ENCODE data around the gene MROH9. TPM values are rescaled to one million over a fixed set of nuclear protein-coding genes. Genes with fewer than 3 reads are reported as not detected.
"Not testable (repeated sequence)": the region's sequence is repeated elsewhere in the genome, so short reads cannot be mapped to it uniquely, and the experiment has no call there.

Gene MROH9, protein sequence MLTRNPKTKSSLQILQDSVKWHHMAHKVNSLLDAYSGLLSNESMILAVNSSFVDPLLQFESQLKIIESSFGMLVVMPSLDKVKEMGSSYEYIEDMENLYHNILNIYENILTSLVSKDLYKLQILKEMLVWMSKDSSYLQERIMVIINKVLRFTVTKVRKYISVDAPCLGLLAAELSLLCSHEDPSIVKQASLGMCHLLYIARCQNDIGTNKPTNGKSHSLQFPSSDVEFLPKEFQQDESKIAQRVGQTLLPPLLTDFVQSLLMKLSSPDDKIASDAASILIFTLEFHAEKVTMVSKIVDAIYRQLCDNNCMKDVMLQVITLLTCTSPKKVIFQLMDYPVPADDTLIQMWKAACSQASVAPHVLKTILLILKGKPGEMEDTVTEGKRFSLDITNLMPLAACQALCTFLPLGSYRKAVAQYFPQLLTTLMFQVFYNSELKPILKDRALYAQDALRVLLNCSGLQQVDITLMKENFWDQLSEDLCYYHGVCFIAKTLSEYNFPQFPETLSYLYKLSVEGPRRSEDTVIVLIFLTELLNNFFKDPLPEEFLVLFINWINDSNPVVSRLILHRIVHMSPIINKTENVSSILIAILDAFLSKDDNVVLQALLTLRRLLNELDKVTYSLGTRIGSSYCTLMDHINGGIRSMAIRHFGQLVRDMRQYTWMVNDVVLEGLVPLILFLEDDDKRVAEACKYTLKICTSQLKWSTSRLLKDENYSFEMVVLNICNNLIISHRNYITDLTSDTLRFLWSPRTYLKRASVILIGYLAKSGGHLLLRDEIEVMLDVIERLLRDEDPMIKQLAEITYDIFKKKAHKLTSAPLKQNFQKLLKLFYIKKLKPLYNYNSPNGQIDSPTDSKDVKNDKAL
- not detected in 2 replicates for total RNA-seq

DNA sequence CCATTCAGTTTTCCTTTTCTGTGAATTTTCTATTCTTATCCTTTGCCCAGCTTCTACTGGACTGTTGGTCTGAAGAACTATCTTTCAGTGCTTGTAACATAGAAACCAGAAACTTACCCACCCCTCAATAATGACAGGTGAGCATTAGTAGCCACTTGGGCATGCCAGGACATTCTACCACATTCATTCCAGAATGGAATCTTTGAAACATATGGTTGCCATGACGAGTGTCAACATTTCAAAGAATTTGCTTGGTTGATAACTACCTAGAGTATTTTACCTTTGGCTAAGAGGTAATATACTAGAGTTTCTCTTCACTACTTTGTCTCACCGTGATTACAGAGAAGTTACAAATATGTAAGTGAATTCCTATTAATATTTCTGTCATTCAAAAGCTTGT lies at the start of gene MROH9:
TSS of gene MROH9 (plus strand) at position 304 of the 400 bp plus-strand sequence. CDS start 10,023 bp downstream, outside the sequence.
- Mint-ChIP-seq H3K9me3 (no peaks in the 10 kb centered on the region), H3K27ac (no peak within 1 kb of the TSS), H3K36me3 (ENCODE audit: low read depth) (no peaks in the 10 kb centered on the region), H3K27me3 (ENCODE audit: insufficient read depth) (peaks cover 2% of the 10 kb centered on the region), H3K4me1 (ENCODE audit: low read depth) (no peaks in the 10 kb centered on the region), H3K4me3 (no peak within 1 kb of the TSS)
- intact Hi-C loops (cut with micrococcal nuclease) = no loop called here
- DNase-seq (ENCODE audit: low spot score) = no peak

DNA sequence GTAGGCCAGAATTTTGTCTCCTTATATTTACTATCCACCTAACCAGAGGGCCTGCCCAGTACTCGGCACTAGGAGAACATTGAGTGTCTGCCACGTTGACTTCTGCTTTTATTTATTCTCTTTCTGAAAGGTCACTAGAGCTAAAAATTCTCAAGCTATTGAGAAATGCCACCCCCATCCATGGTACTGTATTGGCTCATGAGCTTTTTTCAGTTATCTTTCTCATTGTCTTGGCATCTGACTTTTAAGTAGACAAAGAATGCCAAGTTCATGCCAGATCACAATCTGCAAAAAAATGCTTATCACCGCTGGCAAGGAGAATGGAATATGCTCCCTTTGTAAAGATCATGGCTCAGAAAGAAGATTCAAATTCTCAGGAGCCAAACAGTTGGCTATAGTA lies 49.8 kb upstream of the MROH9 start:
- intact Hi-C loops (cut with micrococcal nuclease) = no loop called here
- H3K27ac Mint-ChIP-seq = no peak overlapping the region
- no peaks in the 10 kb centered on the region for H3K36me3 Mint-ChIP-seq (ENCODE audit: low read depth)
- no peak for DNase-seq (ENCODE audit: low spot score)
- no peaks in the 10 kb centered on the region for H3K9me3 Mint-ChIP-seq
- no peaks in the 10 kb centered on the region for H3K4me1 Mint-ChIP-seq (ENCODE audit: low read depth)
- no peak overlapping the region for H3K4me3 Mint-ChIP-seq
- peaks cover 2% of the 10 kb centered on the region for H3K27me3 Mint-ChIP-seq (ENCODE audit: insufficient read depth)

DNA sequence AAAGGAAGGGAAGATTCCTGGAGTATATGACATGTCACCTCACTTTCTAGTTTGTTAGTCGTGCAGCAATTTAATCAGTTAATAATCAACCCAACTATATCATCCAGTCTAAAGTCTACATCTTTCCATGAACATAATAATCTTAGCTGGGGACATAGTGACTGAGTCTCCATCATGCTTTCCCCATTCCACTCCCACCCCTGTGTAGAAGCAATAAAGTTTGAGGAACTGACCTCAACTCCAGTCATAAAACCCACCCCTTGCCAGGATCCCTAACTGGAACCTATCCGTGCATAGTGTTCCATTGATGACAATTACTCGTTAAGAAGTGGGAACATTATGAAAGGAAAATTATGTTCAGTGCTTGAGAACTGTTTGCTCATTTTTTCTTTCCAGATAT lies 48.9 kb upstream of the MROH9 start:
- DNase-seq (ENCODE audit: low spot score) = no peak
- intact Hi-C loops (cut with micrococcal nuclease) = no loop called here
- Mint-ChIP-seq H3K27ac (no peak overlapping the region), H3K4me3 (no peak overlapping the region), H3K9me3 (no peaks in the 10 kb centered on the region), H3K27me3 (ENCODE audit: insufficient read depth) (peaks cover 2% of the 10 kb centered on the region), H3K4me1 (ENCODE audit: low read depth) (no peaks in the 10 kb centered on the region), H3K36me3 (ENCODE audit: low read depth) (no peaks in the 10 kb centered on the region)

DNA sequence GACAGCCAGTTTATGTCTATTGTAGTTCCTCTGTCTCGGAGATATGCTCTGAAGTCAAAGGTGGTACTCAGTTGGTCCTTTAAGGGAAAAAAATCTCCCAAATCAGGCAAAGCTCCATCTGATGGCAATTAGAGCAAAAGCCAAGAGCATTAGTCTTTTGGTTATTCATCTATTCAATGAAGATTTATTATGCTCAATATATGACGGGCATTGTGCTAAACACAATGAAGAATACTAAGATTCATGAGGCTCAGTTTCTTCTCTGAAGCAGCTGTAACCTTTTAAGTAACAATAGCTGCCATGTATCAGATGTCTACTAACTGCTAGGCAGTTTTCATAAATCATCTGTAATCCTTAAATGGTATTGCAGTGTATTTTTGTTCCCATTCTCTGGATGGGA lies 47.6 kb upstream of the MROH9 start:
- DNase-seq (ENCODE audit: low spot score) = no peak
- intact Hi-C loops (cut with micrococcal nuclease) = no loop called here
- H3K9me3 Mint-ChIP-seq = no peaks in the 10 kb centered on the region
- H3K4me3 Mint-ChIP-seq = no peak overlapping the region
- H3K4me1 Mint-ChIP-seq (ENCODE audit: low read depth) = no peaks in the 10 kb centered on the region
- H3K36me3 Mint-ChIP-seq (ENCODE audit: low read depth) = no peaks in the 10 kb centered on the region
- H3K27me3 Mint-ChIP-seq (ENCODE audit: insufficient read depth) = peaks cover 2% of the 10 kb centered on the region
- no peak overlapping the region for H3K27ac Mint-ChIP-seq

DNA sequence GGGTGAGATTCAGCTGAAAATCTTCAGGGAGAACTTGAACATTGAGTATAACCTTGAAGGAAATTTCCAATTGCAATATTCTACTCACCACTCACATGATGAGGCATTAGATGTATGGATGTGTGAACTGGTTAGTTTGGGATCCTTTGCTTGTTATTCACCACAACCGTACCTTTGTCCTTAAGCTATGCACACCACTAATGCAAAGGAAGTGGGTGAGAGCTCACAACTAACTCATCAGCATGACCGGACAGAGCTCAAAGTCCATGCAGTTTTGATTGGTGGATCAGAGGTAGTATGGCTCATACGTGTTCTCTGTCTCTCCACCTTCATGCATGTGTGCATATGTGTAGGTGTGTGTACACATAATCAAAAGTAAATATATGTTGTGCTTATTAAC lies 43.5 kb upstream of the MROH9 start:
- Mint-ChIP-seq H3K4me1 (ENCODE audit: low read depth) (no peaks in the 10 kb centered on the region), H3K9me3 (no peaks in the 10 kb centered on the region), H3K4me3 (no peak overlapping the region), H3K36me3 (ENCODE audit: low read depth) (no peaks in the 10 kb centered on the region), H3K27ac (no peak overlapping the region), H3K27me3 (ENCODE audit: insufficient read depth) (peaks cover 2% of the 10 kb centered on the region)
- no peak for DNase-seq (ENCODE audit: low spot score)
- intact Hi-C loops (cut with micrococcal nuclease) = no loop called here

DNA sequence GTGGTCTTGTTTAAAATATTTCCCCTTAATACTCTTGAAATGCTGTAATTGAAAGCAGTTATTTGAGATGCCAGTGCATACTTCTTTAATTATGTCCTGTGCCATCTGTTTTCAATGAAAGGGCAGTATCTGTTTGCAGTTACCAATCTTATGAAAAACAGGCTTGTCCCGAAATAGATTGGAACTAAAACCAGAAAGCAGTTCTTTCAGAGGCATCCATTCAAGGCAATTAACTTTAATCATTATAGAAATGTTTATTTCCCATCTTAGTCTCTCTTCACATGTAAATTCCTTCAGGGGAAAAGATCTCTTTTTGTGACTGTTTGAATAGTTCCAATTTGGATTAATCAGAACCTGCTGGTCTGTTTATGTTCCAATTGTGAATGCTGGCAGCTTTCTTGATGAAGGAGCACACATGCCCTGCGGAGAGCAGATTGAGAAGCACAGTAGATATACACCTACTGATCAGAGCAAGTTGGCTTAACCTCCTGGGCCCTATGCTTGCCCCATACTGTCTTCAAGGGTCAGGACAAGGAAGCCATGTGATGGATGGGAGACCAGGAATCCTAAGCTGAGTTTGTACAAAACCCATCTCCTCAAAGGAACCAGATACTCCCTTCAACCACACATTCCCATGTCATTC lies 41.6 kb upstream of the MROH9 start:
- H3K36me3 Mint-ChIP-seq (ENCODE audit: low read depth) = no peaks in the 10 kb centered on the region
- no peak overlapping the region for H3K27ac Mint-ChIP-seq
- no peak for DNase-seq (ENCODE audit: low spot score)
- intact Hi-C loops (cut with micrococcal nuclease) = no loop called here
- no peaks in the 10 kb centered on the region for H3K4me1 Mint-ChIP-seq (ENCODE audit: low read depth)
- no peaks in the 10 kb centered on the region for H3K9me3 Mint-ChIP-seq
- H3K27me3 Mint-ChIP-seq (ENCODE audit: insufficient read depth) = peaks cover 1% of the 10 kb centered on the region
- H3K4me3 Mint-ChIP-seq = no peak overlapping the region

DNA sequence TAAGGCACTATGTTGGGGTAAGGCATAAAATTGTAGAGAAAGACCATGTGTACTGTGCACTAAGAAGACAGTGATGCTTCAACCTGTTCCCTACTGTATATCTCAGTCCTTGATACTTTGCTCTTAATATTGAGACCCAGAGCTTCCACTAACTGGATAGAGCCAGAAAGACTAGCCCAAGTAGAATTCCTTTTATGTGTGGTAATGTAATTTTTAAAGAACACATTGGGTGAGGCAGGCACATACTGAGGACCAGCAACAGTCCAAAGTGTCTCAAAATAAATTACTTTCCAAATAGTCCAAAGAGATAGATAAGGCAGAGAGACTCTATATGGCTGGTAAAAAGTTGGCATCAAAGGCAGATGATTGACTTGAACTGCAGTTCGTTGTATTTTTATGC lies 31.4 kb upstream of the MROH9 start:
- intact Hi-C loops (cut with micrococcal nuclease) = no loop called here
- Mint-ChIP-seq H3K36me3 (ENCODE audit: low read depth) (no peaks in the 10 kb centered on the region), H3K4me3 (no peak overlapping the region)

DNA sequence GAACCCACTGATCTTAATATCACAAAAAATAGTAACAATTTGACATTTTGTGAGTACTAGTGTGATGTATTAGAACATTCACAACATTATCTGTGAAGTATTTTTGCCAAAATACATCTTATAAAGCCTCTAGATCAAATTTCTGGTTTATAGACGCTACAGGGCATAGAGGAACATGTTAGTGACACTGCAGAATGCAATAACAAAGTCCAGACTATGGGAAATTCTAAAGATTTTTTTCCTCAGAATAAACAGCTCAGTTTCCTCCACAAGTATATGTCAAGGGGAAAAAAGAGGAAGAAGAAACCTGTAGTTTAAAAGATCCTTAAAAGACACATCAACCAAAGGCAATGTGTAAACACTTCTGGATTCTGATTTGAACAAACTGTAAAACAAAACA lies 26.4 kb upstream of the MROH9 start:
- no peaks in the 10 kb centered on the region for H3K27me3 Mint-ChIP-seq (ENCODE audit: insufficient read depth)
- DNase-seq (ENCODE audit: low spot score) = no peak
- H3K9me3 Mint-ChIP-seq = no peaks in the 10 kb centered on the region

More for the DNA sequence above, 31.4 kb upstream of the MROH9 start:
- Mint-ChIP-seq H3K27me3 (ENCODE audit: insufficient read depth) (no peaks in the 10 kb centered on the region), H3K4me1 (ENCODE audit: low read depth) (no peaks in the 10 kb centered on the region), H3K27ac (no peak overlapping the region), H3K9me3 (no peaks in the 10 kb centered on the region)
- no peak for DNase-seq (ENCODE audit: low spot score)

DNA sequence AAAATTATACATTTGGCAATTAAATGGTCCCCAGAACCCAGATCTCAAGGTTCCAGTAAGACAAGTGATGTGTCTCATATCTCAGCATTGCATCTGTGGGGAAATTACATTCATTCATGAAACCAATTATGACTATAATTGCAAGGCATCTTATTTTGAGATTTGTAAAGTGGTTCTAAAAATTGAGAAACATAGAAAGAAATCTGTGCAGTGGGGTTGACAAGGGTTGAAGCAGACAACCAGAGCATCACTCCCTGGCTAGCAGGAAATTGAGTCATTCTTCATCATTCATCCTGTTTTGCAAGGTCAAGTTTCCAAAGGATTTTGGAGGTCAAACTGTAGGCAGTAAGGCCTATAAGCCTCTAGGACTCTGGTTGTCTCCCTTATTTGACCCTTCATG lies 25.1 kb upstream of the MROH9 start:
- no peak overlapping the region for H3K4me3 Mint-ChIP-seq
- no peaks in the 10 kb centered on the region for H3K36me3 Mint-ChIP-seq (ENCODE audit: low read depth)
- H3K4me1 Mint-ChIP-seq (ENCODE audit: low read depth) = no peaks in the 10 kb centered on the region
- DNase-seq (ENCODE audit: low spot score) = no peak
- intact Hi-C loops (cut with micrococcal nuclease) = no loop called here
- no peaks in the 10 kb centered on the region for H3K9me3 Mint-ChIP-seq
- no peak overlapping the region for H3K27ac Mint-ChIP-seq
- H3K27me3 Mint-ChIP-seq (ENCODE audit: insufficient read depth) = no peaks in the 10 kb centered on the region

More for the DNA sequence above, 26.4 kb upstream of the MROH9 start:
- H3K4me1 Mint-ChIP-seq (ENCODE audit: low read depth) = no peaks in the 10 kb centered on the region
- H3K27ac Mint-ChIP-seq = no peak overlapping the region
- intact Hi-C loops (cut with micrococcal nuclease) = no loop called here
- H3K4me3 Mint-ChIP-seq = no peak overlapping the region
- no peaks in the 10 kb centered on the region for H3K36me3 Mint-ChIP-seq (ENCODE audit: low read depth)

DNA sequence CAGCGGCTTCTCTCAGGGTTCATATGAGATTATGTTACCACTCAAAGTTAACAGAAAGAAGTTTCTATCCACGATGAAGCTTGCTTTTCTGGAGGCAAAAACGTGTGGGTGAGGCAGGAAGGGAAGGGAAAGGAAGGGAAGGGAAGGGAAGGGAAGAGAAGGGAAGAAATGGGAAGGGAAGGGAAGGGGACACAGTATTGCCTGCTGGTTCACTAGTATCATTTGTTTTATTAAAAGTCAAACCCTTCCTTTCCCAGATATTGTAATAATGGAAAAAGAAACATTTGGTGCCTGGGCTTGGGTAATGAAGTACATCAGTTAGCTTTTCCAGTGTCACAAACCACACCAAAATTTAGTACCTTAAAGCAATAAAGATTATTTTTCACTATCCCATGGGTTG lies 18.0 kb upstream of the MROH9 start:
- no peak for DNase-seq (ENCODE audit: low spot score)
- H3K27ac Mint-ChIP-seq = no peak overlapping the region
- H3K27me3 Mint-ChIP-seq (ENCODE audit: insufficient read depth) = no peaks in the 10 kb centered on the region
- no peak overlapping the region for H3K4me3 Mint-ChIP-seq
- H3K9me3 Mint-ChIP-seq = peaks cover 15% of the 10 kb centered on the region
- no peaks in the 10 kb centered on the region for H3K36me3 Mint-ChIP-seq (ENCODE audit: low read depth)
- H3K4me1 Mint-ChIP-seq (ENCODE audit: low read depth) = no peaks in the 10 kb centered on the region
- intact Hi-C loops (cut with micrococcal nuclease) = no loop called here

DNA sequence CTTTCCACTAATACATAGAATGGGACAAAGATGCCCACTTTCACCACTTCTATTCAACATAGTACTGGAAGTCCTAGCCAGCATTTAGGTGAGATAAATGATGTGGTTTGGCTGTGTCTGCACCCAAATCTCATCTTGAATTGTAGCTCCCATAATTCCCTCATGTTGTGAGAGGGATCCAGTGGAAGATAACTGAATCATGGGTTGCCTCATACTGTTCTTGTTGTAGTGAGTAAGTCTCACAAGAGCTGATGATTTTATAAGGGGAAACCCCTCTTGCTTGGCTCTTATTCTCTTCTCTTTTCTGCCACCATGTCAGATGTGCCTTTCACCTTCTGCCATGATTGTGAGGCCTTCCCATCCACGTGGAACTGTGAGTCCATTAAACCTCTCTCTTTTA lies 10.7 kb upstream of the MROH9 start:
- H3K4me3 Mint-ChIP-seq; H3K4me1 Mint-ChIP-seq (ENCODE audit: low read depth); DNase-seq (ENCODE audit: low spot score); intact Hi-C loops (cut with micrococcal nuclease); H3K27ac Mint-ChIP-seq; H3K36me3 Mint-ChIP-seq (ENCODE audit: low read depth); H3K27me3 Mint-ChIP-seq (ENCODE audit: insufficient read depth): not testable (repeated sequence)
- H3K9me3 Mint-ChIP-seq = peaks cover 15% of the 10 kb centered on the region

DNA sequence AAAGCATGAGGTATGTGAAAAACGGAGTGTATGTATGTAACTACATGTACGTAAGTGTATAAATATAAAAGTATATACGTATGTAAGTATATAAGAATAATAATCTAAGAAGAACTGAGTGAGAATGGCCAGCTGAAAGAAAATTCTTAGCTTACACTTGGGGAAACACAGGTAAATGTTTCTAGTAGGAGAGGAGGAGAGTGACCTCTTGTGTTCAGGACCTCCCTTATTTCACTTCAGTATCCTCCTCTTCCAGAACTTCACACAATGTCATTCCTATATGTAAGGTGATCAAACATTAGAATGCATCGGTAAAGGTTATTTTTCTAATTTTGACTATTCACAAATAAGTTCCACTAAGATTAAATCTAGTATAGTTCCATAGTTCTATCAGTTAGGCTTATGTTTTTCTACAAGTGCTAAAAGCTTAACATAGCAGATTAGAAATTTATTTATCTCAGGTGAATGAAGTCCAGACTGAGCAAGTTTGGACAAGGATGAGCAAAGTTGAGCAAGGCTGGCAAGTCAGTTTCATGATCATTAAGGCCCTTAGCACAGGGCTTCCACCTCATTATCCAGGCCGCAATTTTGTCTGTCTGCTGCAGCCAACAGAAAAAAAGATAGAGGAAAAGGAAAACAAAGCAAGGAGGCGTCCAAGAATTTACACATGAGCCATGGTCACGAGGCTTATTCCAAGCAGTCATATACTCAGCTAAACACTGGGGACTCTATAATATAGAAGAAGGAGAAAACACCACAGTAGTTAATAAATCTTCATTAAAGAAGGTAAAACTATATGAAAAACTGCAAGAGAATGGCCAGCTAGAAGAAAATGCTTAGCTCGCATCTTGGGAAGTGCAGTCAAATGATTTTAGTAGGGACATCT lies 7.1 kb upstream of the MROH9 start:
- Mint-ChIP-seq H3K9me3 (no peaks in the 10 kb centered on the region), H3K4me1 (ENCODE audit: low read depth) (no peaks in the 10 kb centered on the region), H3K27ac (no peak overlapping the region), H3K27me3 (ENCODE audit: insufficient read depth) (peaks cover 2% of the 10 kb centered on the region), H3K4me3 (no peak overlapping the region), H3K36me3 (ENCODE audit: low read depth) (no peaks in the 10 kb centered on the region)
- no peak for DNase-seq (ENCODE audit: low spot score)
- intact Hi-C loops (cut with micrococcal nuclease) = no loop called here

All from activated T-helper 1 cell treated with anti-CD3 and anti-CD28 coated beads, Interleukin-12 subunit alpha, Interleukin-12 subunit beta, Interleukin-2, Interleukin-4 antibody, amounts not matched to agents 30 ng/mL and 10 ng/mL and 1 ng/mL, durations not matched to agents 14 hours and 24 hours and 36 hours (primary cell).